ENCODE data around the gene IFI27L1.

Gene IFI27L1

GRCh38 chr14:94139006-94139405 lies 57.9 kb downstream of the IFI27L1 start:
- no CpG with 5 or more reads among the region's 5 CpGs for WGBS, 2 donors (ENCODE audit: extremely low coverage in 2 of 2, insufficient read length in 2 of 2, insufficient replicate concordance in 1 of 2)
- no peak overlapping the region for H3K14ac ChIP-seq (ENCODE audit: low read length)
- H2AFZ ChIP-seq (ENCODE audit: low read length): peak overlapping the region; percentile 3

GRCh38 chr14:94139421-94139820 lies 58.3 kb downstream of the IFI27L1 start:
- Histone ChIP-seq H2AK5ac (ENCODE audit: low read depth, low read length) (no peak overlapping the region), H2BK15ac (ENCODE audit: low read length) (no peak overlapping the region), H3K14ac (ENCODE audit: low read length) (no peak overlapping the region), H3K4ac (ENCODE audit: low read length) (no peak overlapping the region), H2AFZ (ENCODE audit: low read length) (no peak overlapping the region), H3K79me1 (ENCODE audit: low read depth, low read length) (no peaks in the 10 kb centered on the region), H2BK120ac (ENCODE audit: low read depth, low read length) (no peak overlapping the region), H3K4me2 (ENCODE audit: insufficient read depth, low read length, poor library complexity, severe bottlenecking) (no peak overlapping the region), H3K23ac (ENCODE audit: low read depth, low read length, poor library complexity) (no peak overlapping the region), H3K4me3 (ENCODE audit: low read length in 2 of 2) (no peak overlapping the region), H3K4me1 (ENCODE audit: control insufficient read depth in 2 of 2, insufficient read depth in 1 of 2, low read depth in 1 of 2, low read length in 2 of 2) (peaks cover 9 to 13% of the 10 kb centered on the region in 2 donors), H3K9me3 (replicated peaks in 1 of 2; ENCODE audit: control insufficient read depth in 2 of 2, insufficient read depth in 1 of 2, low read depth in 1 of 2, low read length in 2 of 2) (peaks cover 0 to 10% of the 10 kb centered on the region in 2 donors), H3K27ac (replicated peaks; ENCODE audit: low read length) (no peak overlapping the region), H3K36me3 (replicated peaks in 1 of 2; ENCODE audit: control insufficient read depth in 2 of 2, insufficient read depth in 2 of 2, low read length in 2 of 2) (no peaks in the 10 kb centered on the region), H3K27me3 (ENCODE audit: control insufficient read depth in 3 of 3, insufficient read depth in 3 of 3, low read depth in 1 of 3, low read length in 3 of 3) (no peaks in the 10 kb centered on the region), H4K91ac (ENCODE audit: low read depth, low read length, poor library complexity) (no peak overlapping the region), H3K18ac (ENCODE audit: low read length) (no peak overlapping the region), H2BK5ac (ENCODE audit: low read length) (no peak overlapping the region), H3K9ac (ENCODE audit: low read depth, low read length, poor library complexity) (no peak overlapping the region), H4K8ac (ENCODE audit: low read depth, low read length) (no peak overlapping the region), H2BK12ac (ENCODE audit: low read length) (no peak overlapping the region)
- no CpG with 5 or more reads among the region's 5 CpGs for WGBS, 2 donors (ENCODE audit: extremely low coverage in 2 of 2, insufficient read length in 2 of 2, insufficient replicate concordance in 1 of 2)
- no peak for DNase-seq (ENCODE audit: low spot score)

More at GRCh38 chr14:94139006-94139405, 57.9 kb downstream of the IFI27L1 start:
- Histone ChIP-seq H3K27ac (replicated peaks; ENCODE audit: low read length) (no peak overlapping the region), H3K4me1 (ENCODE audit: control insufficient read depth in 2 of 2, insufficient read depth in 1 of 2, low read depth in 1 of 2, low read length in 2 of 2) (peaks cover 8 to 13% of the 10 kb centered on the region in 2 donors), H3K4ac (ENCODE audit: low read length) (no peak overlapping the region), H2BK120ac (ENCODE audit: low read depth, low read length) (no peak overlapping the region), H4K91ac (ENCODE audit: low read depth, low read length, poor library complexity) (no peak overlapping the region), H3K9me3 (replicated peaks in 1 of 2; ENCODE audit: control insufficient read depth in 2 of 2, insufficient read depth in 1 of 2, low read depth in 1 of 2, low read length in 2 of 2) (peaks cover 0 to 10% of the 10 kb centered on the region in 2 donors), H3K9ac (ENCODE audit: low read depth, low read length, poor library complexity) (peak overlapping the region; percentile 25), H2BK12ac (ENCODE audit: low read length) (no peak overlapping the region), H4K8ac (ENCODE audit: low read depth, low read length) (no peak overlapping the region), H3K79me1 (ENCODE audit: low read depth, low read length) (no peaks in the 10 kb centered on the region), H3K23ac (ENCODE audit: low read depth, low read length, poor library complexity) (no peak overlapping the region), H2AK5ac (ENCODE audit: low read depth, low read length) (no peak overlapping the region), H2BK5ac (ENCODE audit: low read length) (peak overlapping the region; percentile 60), H3K4me2 (ENCODE audit: insufficient read depth, low read length, poor library complexity, severe bottlenecking) (no peak overlapping the region), H3K4me3 (ENCODE audit: low read length in 2 of 2) (no peak overlapping the region), H3K36me3 (replicated peaks in 1 of 2; ENCODE audit: control insufficient read depth in 2 of 2, insufficient read depth in 2 of 2, low read length in 2 of 2) (no peaks in the 10 kb centered on the region), H3K27me3 (ENCODE audit: control insufficient read depth in 3 of 3, insufficient read depth in 3 of 3, low read depth in 1 of 3, low read length in 3 of 3) (no peaks in the 10 kb centered on the region), H3K18ac (ENCODE audit: low read length) (peak overlapping the region; percentile 72), H2BK15ac (ENCODE audit: low read length) (peak overlapping the region; percentile 68)
- DNase-seq (ENCODE audit: low spot score): no peak

GRCh38 chr14:94142247-94142646 lies 61.1 kb downstream of the IFI27L1 start:
- Histone ChIP-seq H3K18ac (ENCODE audit: low read length) (peak overlapping the region; percentile 63), H3K14ac (ENCODE audit: low read length) (peak overlapping the region; percentile 91), H2BK120ac (ENCODE audit: low read depth, low read length) (no peak overlapping the region), H3K4me1 (ENCODE audit: control insufficient read depth in 2 of 2, insufficient read depth in 1 of 2, low read depth in 1 of 2, low read length in 2 of 2) (peaks cover 16 to 18% of the 10 kb centered on the region in 2 donors), H2BK15ac (ENCODE audit: low read length) (no peak overlapping the region), H3K9me3 (replicated peaks in 1 of 2; ENCODE audit: control insufficient read depth in 2 of 2, insufficient read depth in 1 of 2, low read depth in 1 of 2, low read length in 2 of 2) (no peaks in the 10 kb centered on the region), H2BK12ac (ENCODE audit: low read length) (no peak overlapping the region), H3K4me3 (ENCODE audit: low read length in 2 of 2) (no peak overlapping the region), H3K36me3 (replicated peaks in 1 of 2; ENCODE audit: control insufficient read depth in 2 of 2, insufficient read depth in 2 of 2, low read length in 2 of 2) (no peaks in the 10 kb centered on the region), H3K27ac (replicated peaks; ENCODE audit: low read length) (no peak overlapping the region), H2AK5ac (ENCODE audit: low read depth, low read length) (no peak overlapping the region), H3K23ac (ENCODE audit: low read depth, low read length, poor library complexity) (no peak overlapping the region), H3K4ac (ENCODE audit: low read length) (no peak overlapping the region), H2BK5ac (ENCODE audit: low read length) (no peak overlapping the region), H3K4me2 (ENCODE audit: insufficient read depth, low read length, poor library complexity, severe bottlenecking) (no peak overlapping the region), H2AFZ (ENCODE audit: low read length) (no peak overlapping the region), H3K79me1 (ENCODE audit: low read depth, low read length) (no peaks in the 10 kb centered on the region), H4K8ac (ENCODE audit: low read depth, low read length) (no peak overlapping the region), H3K9ac (ENCODE audit: low read depth, low read length, poor library complexity) (no peak overlapping the region), H3K27me3 (ENCODE audit: control insufficient read depth in 3 of 3, insufficient read depth in 3 of 3, low read depth in 1 of 3, low read length in 3 of 3) (no peaks in the 10 kb centered on the region), H4K91ac (ENCODE audit: low read depth, low read length, poor library complexity) (peak overlapping the region; percentile 24)
- DNase-seq (ENCODE audit: low spot score): no peak
- WGBS, 2 donors (ENCODE audit: extremely low coverage in 2 of 2, insufficient read length in 2 of 2, insufficient replicate concordance in 1 of 2): no CpG with 5 or more reads among the region's 3 CpGs

GRCh38 chr14:94142836-94143235 lies 61.7 kb downstream of the IFI27L1 start:
- H3K23ac ChIP-seq (ENCODE audit: low read depth, low read length, poor library complexity): no peak overlapping the region
- H2BK120ac ChIP-seq (ENCODE audit: low read depth, low read length): no peak overlapping the region
- H2BK12ac ChIP-seq (ENCODE audit: low read length): no peak overlapping the region
- H2BK5ac ChIP-seq (ENCODE audit: low read length): no peak overlapping the region
- no peak overlapping the region for H2AK5ac ChIP-seq (ENCODE audit: low read depth, low read length)
- H2BK15ac ChIP-seq (ENCODE audit: low read length): no peak overlapping the region
- no peak overlapping the region for H3K27ac ChIP-seq (replicated peaks; ENCODE audit: low read length)
- no peak overlapping the region for H4K8ac ChIP-seq (ENCODE audit: low read depth, low read length)
- no peak overlapping the region for H3K18ac ChIP-seq (ENCODE audit: low read length)
- no peak overlapping the region for H3K4ac ChIP-seq (ENCODE audit: low read length)
- no CpG with 5 or more reads among the region's 1 CpG for WGBS, 2 donors (ENCODE audit: extremely low coverage in 2 of 2, insufficient read length in 2 of 2, insufficient replicate concordance in 1 of 2)
- no peak overlapping the region for H4K91ac ChIP-seq (ENCODE audit: low read depth, low read length, poor library complexity)
- no peaks in the 10 kb centered on the region for H3K36me3 ChIP-seq (replicated peaks in 1 of 2; ENCODE audit: control insufficient read depth in 2 of 2, insufficient read depth in 2 of 2, low read length in 2 of 2)
- no peak overlapping the region for H3K9ac ChIP-seq (ENCODE audit: low read depth, low read length, poor library complexity)
- H3K14ac ChIP-seq (ENCODE audit: low read length): no peak overlapping the region
- H2AFZ ChIP-seq (ENCODE audit: low read length): no peak overlapping the region
- H3K4me3 ChIP-seq (ENCODE audit: low read length in 2 of 2): no peak overlapping the region
- no peak for DNase-seq (ENCODE audit: low spot score)
- H3K27me3 ChIP-seq (ENCODE audit: control insufficient read depth in 3 of 3, insufficient read depth in 3 of 3, low read depth in 1 of 3, low read length in 3 of 3): no peaks in the 10 kb centered on the region
- no peaks in the 10 kb centered on the region for H3K79me1 ChIP-seq (ENCODE audit: low read depth, low read length)
- H3K9me3 ChIP-seq (replicated peaks in 1 of 2; ENCODE audit: control insufficient read depth in 2 of 2, insufficient read depth in 1 of 2, low read depth in 1 of 2, low read length in 2 of 2): no peaks in the 10 kb centered on the region
- no peak overlapping the region for H3K4me2 ChIP-seq (ENCODE audit: insufficient read depth, low read length, poor library complexity, severe bottlenecking)
- peaks cover 16 to 18% of the 10 kb centered on the region in 2 donors for H3K4me1 ChIP-seq (ENCODE audit: control insufficient read depth in 2 of 2, insufficient read depth in 1 of 2, low read depth in 1 of 2, low read length in 2 of 2)

Data from neuronal stem cell (in vitro differentiated cells).